GM12878 (cell line): ENCODE measurements around the gene SUGCT.

Experiments used
- CREM ChIP-seq: IDR thresholded peaks from 2 replicates; pipeline ENCODE4 v1.6.1; 2014; ENCODE audit warnings: antibody characterized with exemption, low read depth
- CTCF ChIP-seq, 3 experiments: IDR thresholded peaks in 2 of 3; conservative IDR thresholded peaks in 1 of 3; 2 replicates each; pipeline ENCODE4 v1.5.1; 2011; ENCODE audit warnings: low read depth in 3 of 3, low read length in 3 of 3, mild to moderate bottlenecking in 3 of 3, control low read depth in 2 of 3, moderate library complexity in 2 of 3, inconsistent platforms in 1 of 3, mixed read lengths in 1 of 3; ENCODE audit not compliant: control insufficient read depth in 2 of 3, insufficient read depth in 1 of 3; ENCODE audit errors: extremely low read depth in 1 of 3
- EZH2 ChIP-seq: IDR thresholded peaks from 2 replicates; pipeline ENCODE4 v1.6.1; 2012; ENCODE audit warnings: low read depth, mild to moderate bottlenecking, control low read depth, inconsistent platforms, low read length, borderline replicate concordance; ENCODE audit not compliant: control insufficient read depth
- GABPA ChIP-seq: IDR thresholded peaks from 2 replicates; pipeline ENCODE4 v1.6.1; 2014; ENCODE audit warnings: antibody characterized with exemption, low read depth, mild to moderate bottlenecking, inconsistent platforms
- NFYA ChIP-seq: IDR thresholded peaks from 2 replicates; pipeline ENCODE4 v1.6.1; 2011; ENCODE audit warnings: low read depth, mild to moderate bottlenecking, low read length, improper control_type of control experiment, borderline replicate concordance
- TARDBP ChIP-seq: IDR thresholded peaks from 2 replicates; pipeline ENCODE4 v1.6.1; 2016; ENCODE audit warnings: borderline replicate concordance
- ZBTB11 ChIP-seq: fragments of 450-650 bp; formaldehyde crosslinking; IDR thresholded peaks from 2 replicates; pipeline ENCODE4 v1.5.0; 2022; ENCODE audit warnings: mild to moderate bottlenecking, missing genetic modification characterization
- ZBTB40 ChIP-seq: fragments of 450-650 bp; IDR thresholded peaks from 2 replicates; pipeline ENCODE4 v1.6.1; 2016; ENCODE audit warnings: mild to moderate bottlenecking, moderate library complexity, borderline replicate concordance
- ZNF24 ChIP-seq: fragments of 450-650 bp; IDR thresholded peaks from 2 replicates; pipeline ENCODE4 v1.6.1; 2017; ENCODE audit warnings: antibody characterized with exemption, mild to moderate bottlenecking
- ZNF274 ChIP-seq: IDR thresholded peaks from one replicate; pipeline ENCODE4 v1.8.0; 2011; ENCODE audit not compliant: insufficient read length, insufficient read depth
- TF ChIP-seq, protein P1 (sequence below): fragments of 450-650 bp; IDR thresholded peaks from 2 replicates; pipeline ENCODE4 v1.6.1; 2017; ENCODE audit warnings: mild to moderate bottlenecking, moderate library complexity

- TF ChIP-seq ZNF24, result no peak
- no peak for TF ChIP-seq EZH2
- TF ChIP-seq, protein P1, sequence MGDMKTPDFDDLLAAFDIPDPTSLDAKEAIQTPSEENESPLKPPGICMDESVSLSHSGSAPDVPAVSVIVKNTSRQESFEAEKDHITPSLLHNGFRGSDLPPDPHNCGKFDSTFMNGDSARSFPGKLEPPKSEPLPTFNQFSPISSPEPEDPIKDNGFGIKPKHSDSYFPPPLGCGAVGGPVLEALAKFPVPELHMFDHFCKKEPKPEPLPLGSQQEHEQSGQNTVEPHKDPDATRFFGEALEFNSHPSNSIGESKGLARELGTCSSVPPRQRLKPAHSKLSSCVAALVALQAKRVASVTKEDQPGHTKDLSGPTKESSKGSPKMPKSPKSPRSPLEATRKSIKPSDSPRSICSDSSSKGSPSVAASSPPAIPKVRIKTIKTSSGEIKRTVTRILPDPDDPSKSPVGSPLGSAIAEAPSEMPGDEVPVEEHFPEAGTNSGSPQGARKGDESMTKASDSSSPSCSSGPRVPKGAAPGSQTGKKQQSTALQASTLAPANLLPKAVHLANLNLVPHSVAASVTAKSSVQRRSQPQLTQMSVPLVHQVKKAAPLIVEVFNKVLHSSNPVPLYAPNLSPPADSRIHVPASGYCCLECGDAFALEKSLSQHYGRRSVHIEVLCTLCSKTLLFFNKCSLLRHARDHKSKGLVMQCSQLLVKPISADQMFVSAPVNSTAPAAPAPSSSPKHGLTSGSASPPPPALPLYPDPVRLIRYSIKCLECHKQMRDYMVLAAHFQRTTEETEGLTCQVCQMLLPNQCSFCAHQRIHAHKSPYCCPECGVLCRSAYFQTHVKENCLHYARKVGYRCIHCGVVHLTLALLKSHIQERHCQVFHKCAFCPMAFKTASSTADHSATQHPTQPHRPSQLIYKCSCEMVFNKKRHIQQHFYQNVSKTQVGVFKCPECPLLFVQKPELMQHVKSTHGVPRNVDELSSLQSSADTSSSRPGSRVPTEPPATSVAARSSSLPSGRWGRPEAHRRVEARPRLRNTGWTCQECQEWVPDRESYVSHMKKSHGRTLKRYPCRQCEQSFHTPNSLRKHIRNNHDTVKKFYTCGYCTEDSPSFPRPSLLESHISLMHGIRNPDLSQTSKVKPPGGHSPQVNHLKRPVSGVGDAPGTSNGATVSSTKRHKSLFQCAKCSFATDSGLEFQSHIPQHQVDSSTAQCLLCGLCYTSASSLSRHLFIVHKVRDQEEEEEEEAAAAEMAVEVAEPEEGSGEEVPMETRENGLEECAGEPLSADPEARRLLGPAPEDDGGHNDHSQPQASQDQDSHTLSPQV, result no peak
- no peak for TF ChIP-seq ZBTB11
- no peak for TF ChIP-seq CTCF (IDR thresholded peaks at IDR 0.05 in 2 of 3, conservative IDR thresholded peaks at IDR 0.05 in 1 of 3; ENCODE audit: control insufficient read depth in 2 of 3, extremely low read depth in 1 of 3, insufficient read depth in 1 of 3, low read depth in 3 of 3, low read length in 3 of 3)
- TF ChIP-seq GABPA, result no peak
- TF ChIP-seq ZNF274, result no peak
- TF ChIP-seq NFYA, result no peak
- no peak for TF ChIP-seq CREM
- TF ChIP-seq ZBTB40, result no peak
- TF ChIP-seq TARDBP, result no peak
Measured at GRCh38 chr7:40194745-40195144, 59.9 kb downstream of the SUGCT start.
